DOHH2 (cell line): Measurements from ENCODE around the gene STAM.

Experiments used
- H3F3A ChIP-seq: fragments of 200-600 bp; sonication (generic), shearing (Covaris generic); 2 replicates; pipeline ENCODE4 v1.6.0; 2016; ENCODE audit warnings: antibody characterized with exemption, mild to moderate bottlenecking; ENCODE audit not compliant: control insufficient read depth, insufficient read depth
- H3K27ac ChIP-seq: fragments of 200-600 bp; sonication (generic); 2 replicates; pipeline ENCODE4 v1.5.1; 2014; ENCODE audit warnings: low read depth, mild to moderate bottlenecking, low read length, moderate library complexity
- H3K27me3 ChIP-seq: fragments of 200-600 bp; sonication (generic); 2 replicates; pipeline ENCODE4 v1.6.1; 2014; ENCODE audit warnings: mild to moderate bottlenecking, low read length, mixed read lengths; ENCODE audit not compliant: control insufficient read depth
- H3K36me3 ChIP-seq: fragments of 200-600 bp; sonication (generic); 2 replicates; pipeline ENCODE4 v1.6.1; 2014; ENCODE audit warnings: mild to moderate bottlenecking, low read length, moderate library complexity, mixed read lengths; ENCODE audit not compliant: control insufficient read depth
- H3K4me1 ChIP-seq: fragments of 200-600 bp; sonication (generic); 2 replicates; pipeline ENCODE4 v1.6.1; 2014; ENCODE audit warnings: mild to moderate bottlenecking, low read length, mixed read lengths; ENCODE audit not compliant: control insufficient read depth
- H3K4me2 ChIP-seq: fragments of 200-600 bp; sonication (generic); 2 replicates; pipeline ENCODE4 v1.6.0; 2014; ENCODE audit warnings: mild to moderate bottlenecking, low read length, moderate library complexity
- H3K4me3 ChIP-seq: fragments of 200-600 bp; sonication (generic); 2 replicates; pipeline ENCODE4 v1.5.1; 2014; ENCODE audit warnings: mild to moderate bottlenecking, low read length, mixed read lengths
- H3K79me2 ChIP-seq: fragments of 200-600 bp; sonication (generic); 2 replicates; pipeline ENCODE4 v1.6.1; 2014; ENCODE audit warnings: mild to moderate bottlenecking, low read length, mixed read lengths; ENCODE audit not compliant: control insufficient read depth
- H3K9me2 ChIP-seq: fragments of 200-600 bp; sonication (generic); replicated peaks from 2 replicates; pipeline ENCODE4 v1.6.1; 2014; ENCODE audit warnings: mild to moderate bottlenecking, low read length, mixed read lengths; ENCODE audit not compliant: control insufficient read depth
- H3K9me3 ChIP-seq: fragments of 200-600 bp; sonication (generic); 2 replicates; pipeline ENCODE4 v1.6.1; 2014; ENCODE audit warnings: antibody characterized with exemption, low read length, mixed read lengths; ENCODE audit not compliant: control insufficient read depth, insufficient read depth
- H4K20me1 ChIP-seq: fragments of 200-600 bp; sonication (generic); 2 replicates; pipeline ENCODE4 v1.6.0; 2014; ENCODE audit warnings: low read depth, mild to moderate bottlenecking, antibody characterized with exemption, low read length, moderate library complexity; ENCODE audit not compliant: control insufficient read depth, insufficient read depth
- EZH2phosphoT487 ChIP-seq: fragments of 200-600 bp; sonication (generic); IDR thresholded peaks from 2 replicates; pipeline ENCODE4 v1.6.1; 2017; ENCODE audit warnings: borderline replicate concordance, mild to moderate bottlenecking, antibody characterized with exemption, low read length, moderate library complexity, mixed read lengths
- TF ChIP-seq, protein P1 (sequence below): fragments of 200-600 bp; sonication (generic); IDR thresholded peaks from one replicate; pipeline ENCODE4 v1.5.1; 2014; ENCODE audit warnings: antibody characterized with exemption, mild to moderate bottlenecking, low read depth, low read length; ENCODE audit not compliant: poor library complexity, severe bottlenecking

Gene STAM

DNA sequence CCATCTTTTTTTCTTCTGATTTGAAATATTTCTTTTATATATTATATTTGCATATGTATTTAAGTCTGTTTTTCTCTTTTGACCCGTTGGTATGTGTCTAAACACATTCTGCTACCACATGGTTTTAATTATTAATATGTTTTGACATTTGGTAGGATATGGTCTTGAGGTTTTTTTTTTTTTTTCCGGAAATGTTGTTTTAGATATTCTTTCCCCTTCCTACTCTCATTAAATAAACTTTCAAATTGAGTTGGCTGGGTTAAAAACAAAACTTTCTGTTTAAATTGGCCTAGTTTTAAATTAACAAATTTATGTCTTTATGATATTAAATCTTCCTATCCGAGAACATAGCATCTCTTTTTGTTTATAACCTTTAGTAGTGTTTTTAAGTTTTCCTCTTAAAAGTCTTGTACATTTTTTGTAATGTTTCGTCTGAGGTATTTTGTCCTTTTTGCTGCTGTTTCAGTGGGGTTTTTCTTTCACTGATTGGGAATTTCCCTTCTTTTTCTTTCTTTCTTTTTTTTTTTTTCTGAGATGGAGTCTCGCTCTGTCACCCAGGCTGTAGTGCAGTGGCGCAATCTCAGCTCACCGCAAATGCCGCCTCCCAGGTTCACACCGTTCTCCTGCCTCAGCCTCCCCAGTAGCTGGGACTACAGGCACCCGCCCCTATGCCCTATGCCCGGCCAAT, 25.4 kb downstream of the STAM start:
- Histone ChIP-seq H3K4me2 (no peak overlapping the region), H3K4me1 (peaks cover 7% of the 10 kb centered on the region; the same call in 1 of the 2 replicates), H3K4me3 (no peak overlapping the region), H3K27me3 (no peaks in the 10 kb centered on the region), H3K27ac (no peak overlapping the region), H3F3A (no peaks in the 10 kb centered on the region), H3K36me3 (no peaks in the 10 kb centered on the region), H3K9me3 (no peaks in the 10 kb centered on the region), H3K79me2 (peaks cover 18% of the 10 kb centered on the region), H4K20me1 (no peaks in the 10 kb centered on the region), H3K9me2 (no peaks in the 10 kb centered on the region)
- TF ChIP-seq, protein P1, sequence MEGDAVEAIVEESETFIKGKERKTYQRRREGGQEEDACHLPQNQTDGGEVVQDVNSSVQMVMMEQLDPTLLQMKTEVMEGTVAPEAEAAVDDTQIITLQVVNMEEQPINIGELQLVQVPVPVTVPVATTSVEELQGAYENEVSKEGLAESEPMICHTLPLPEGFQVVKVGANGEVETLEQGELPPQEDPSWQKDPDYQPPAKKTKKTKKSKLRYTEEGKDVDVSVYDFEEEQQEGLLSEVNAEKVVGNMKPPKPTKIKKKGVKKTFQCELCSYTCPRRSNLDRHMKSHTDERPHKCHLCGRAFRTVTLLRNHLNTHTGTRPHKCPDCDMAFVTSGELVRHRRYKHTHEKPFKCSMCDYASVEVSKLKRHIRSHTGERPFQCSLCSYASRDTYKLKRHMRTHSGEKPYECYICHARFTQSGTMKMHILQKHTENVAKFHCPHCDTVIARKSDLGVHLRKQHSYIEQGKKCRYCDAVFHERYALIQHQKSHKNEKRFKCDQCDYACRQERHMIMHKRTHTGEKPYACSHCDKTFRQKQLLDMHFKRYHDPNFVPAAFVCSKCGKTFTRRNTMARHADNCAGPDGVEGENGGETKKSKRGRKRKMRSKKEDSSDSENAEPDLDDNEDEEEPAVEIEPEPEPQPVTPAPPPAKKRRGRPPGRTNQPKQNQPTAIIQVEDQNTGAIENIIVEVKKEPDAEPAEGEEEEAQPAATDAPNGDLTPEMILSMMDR: no peak
- TF ChIP-seq EZH2phosphoT487: no peak

- no peaks in the 10 kb centered on the region for H3K36me3 ChIP-seq
- H3K9me2 ChIP-seq: no peaks in the 10 kb centered on the region
- H3F3A ChIP-seq: no peaks in the 10 kb centered on the region
- no peaks in the 10 kb centered on the region for H4K20me1 ChIP-seq
- no peak overlapping the region for H3K27ac ChIP-seq
- H3K9me3 ChIP-seq: no peaks in the 10 kb centered on the region
- no peak for TF ChIP-seq EZH2phosphoT487
- TF ChIP-seq, protein P1: no peak
- H3K4me1 ChIP-seq: peaks cover 7% of the 10 kb centered on the region; the same call in 1 of the 2 replicates
- H3K4me2 ChIP-seq: no peak overlapping the region
- no peaks in the 10 kb centered on the region for H3K27me3 ChIP-seq
- no peak overlapping the region for H3K4me3 ChIP-seq
- H3K79me2 ChIP-seq: peaks cover 22% of the 10 kb centered on the region
Observed at GRCh38 chr10:17671307-17671706, 27.4 kb downstream of the STAM start.

- H3K4me1 ChIP-seq: peaks cover 7% of the 10 kb centered on the region; the same call in 1 of the 2 replicates
- no peak overlapping the region for H3K27ac ChIP-seq
- TF ChIP-seq, protein P1: no peak
- no peak for TF ChIP-seq EZH2phosphoT487
- no peak overlapping the region for H3K4me2 ChIP-seq
- no peaks in the 10 kb centered on the region for H3K9me3 ChIP-seq
- H3K27me3 ChIP-seq: no peaks in the 10 kb centered on the region
- H3K79me2 ChIP-seq: peaks cover 24% of the 10 kb centered on the region
- no peaks in the 10 kb centered on the region for H4K20me1 ChIP-seq
- H3K36me3 ChIP-seq: no peaks in the 10 kb centered on the region
- no peaks in the 10 kb centered on the region for H3K9me2 ChIP-seq
- H3F3A ChIP-seq: no peaks in the 10 kb centered on the region
- H3K4me3 ChIP-seq: no peak overlapping the region
Observed at GRCh38 chr10:17673471-17674061, 29.6 kb downstream of the STAM start.
